Measurements from ENCODE around the gene TCF3. TPM values are rescaled to one million over a fixed set of nuclear protein-coding genes. Genes with fewer than 3 reads are reported as not detected.
"Not testable (repeated sequence)": the region's sequence is repeated elsewhere in the genome, so short reads cannot be mapped to it uniquely, and the experiment has no call there.

TCF3 gene
- total and polyA plus RNA-seq, 12 donors, result 8.5 to 96.0 (median 42.0) TPM

DNA sequence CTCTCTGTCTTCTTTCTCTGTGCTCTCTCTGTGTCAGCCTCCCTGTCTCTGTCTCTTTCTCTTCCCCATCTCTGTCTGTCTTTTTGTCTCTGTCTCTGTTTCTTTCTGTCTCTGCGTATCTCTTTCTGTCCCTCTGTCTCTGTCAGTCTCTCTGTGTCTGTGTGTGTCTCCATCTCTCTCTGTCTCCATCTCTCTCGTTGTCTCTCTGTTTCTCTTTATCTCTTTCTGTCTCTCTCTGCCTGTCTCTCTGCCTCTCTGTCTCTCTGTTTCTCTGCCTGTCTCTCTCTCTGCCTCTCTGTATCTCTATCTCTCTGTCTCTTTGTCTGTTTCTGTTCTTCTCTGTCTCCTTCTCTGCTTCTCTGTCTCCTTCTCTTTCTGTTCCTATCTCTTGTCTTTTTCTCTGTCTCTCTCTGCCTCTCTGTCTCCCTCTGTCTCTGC lies 15.7 kb upstream of the TCF3 start:
- Histone ChIP-seq H3K27ac (no peak overlapping the region), H3K4me3 (no peak overlapping the region), H3K36me3 (replicated peaks in 1 of 2) (no peaks in the 10 kb centered on the region), H3K4me1 (replicated peaks in 1 of 2) (peaks cover 0 to 6% of the 10 kb centered on the region in 2 donors), H3K9me3 (replicated peaks in 1 of 3) (no peaks in the 10 kb centered on the region), H3K27me3 (peaks cover 45% of the 10 kb centered on the region)
- TF ChIP-seq, protein P1, sequence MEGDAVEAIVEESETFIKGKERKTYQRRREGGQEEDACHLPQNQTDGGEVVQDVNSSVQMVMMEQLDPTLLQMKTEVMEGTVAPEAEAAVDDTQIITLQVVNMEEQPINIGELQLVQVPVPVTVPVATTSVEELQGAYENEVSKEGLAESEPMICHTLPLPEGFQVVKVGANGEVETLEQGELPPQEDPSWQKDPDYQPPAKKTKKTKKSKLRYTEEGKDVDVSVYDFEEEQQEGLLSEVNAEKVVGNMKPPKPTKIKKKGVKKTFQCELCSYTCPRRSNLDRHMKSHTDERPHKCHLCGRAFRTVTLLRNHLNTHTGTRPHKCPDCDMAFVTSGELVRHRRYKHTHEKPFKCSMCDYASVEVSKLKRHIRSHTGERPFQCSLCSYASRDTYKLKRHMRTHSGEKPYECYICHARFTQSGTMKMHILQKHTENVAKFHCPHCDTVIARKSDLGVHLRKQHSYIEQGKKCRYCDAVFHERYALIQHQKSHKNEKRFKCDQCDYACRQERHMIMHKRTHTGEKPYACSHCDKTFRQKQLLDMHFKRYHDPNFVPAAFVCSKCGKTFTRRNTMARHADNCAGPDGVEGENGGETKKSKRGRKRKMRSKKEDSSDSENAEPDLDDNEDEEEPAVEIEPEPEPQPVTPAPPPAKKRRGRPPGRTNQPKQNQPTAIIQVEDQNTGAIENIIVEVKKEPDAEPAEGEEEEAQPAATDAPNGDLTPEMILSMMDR (IDR thresholded peaks at IDR 0.05), result no peak
- no peak for TF ChIP-seq POLR2A (IDR thresholded peaks at IDR 0.05)
- intact Hi-C loops (cut with DNase I), result no loop called here
- WGBS, 4 donors, result 33 to 75% (median 39%) methylated on average over 2 of the region's 2 CpGs
- no peak for DNase-seq

GRCh38 chr19:1665565-1666047 lies 13.2 kb upstream of the TCF3 start:
- DNase-seq, result peak in 1 of 7 donors; percentile 16
- intact Hi-C loops (cut with DNase I), result no loop called here
- H3K4me3 ChIP-seq, result no peak overlapping the region
- no peaks in the 10 kb centered on the region for H3K9me3 ChIP-seq (replicated peaks in 1 of 3)
- 8 to 61% (median 60%) methylated on average over 2 to 12 of the region's 12 CpGs for WGBS, 4 donors
- H3K27me3 ChIP-seq, result peaks cover 24% of the 10 kb centered on the region
- no peaks in the 10 kb centered on the region for H3K4me1 ChIP-seq (replicated peaks in 1 of 2)
- TF ChIP-seq, protein P1 (IDR thresholded peaks at IDR 0.05), result no peak
- TF ChIP-seq POLR2A (IDR thresholded peaks at IDR 0.05), result no peak
- no peak overlapping the region for H3K27ac ChIP-seq
- H3K36me3 ChIP-seq (replicated peaks in 1 of 2), result no peaks in the 10 kb centered on the region

DNA sequence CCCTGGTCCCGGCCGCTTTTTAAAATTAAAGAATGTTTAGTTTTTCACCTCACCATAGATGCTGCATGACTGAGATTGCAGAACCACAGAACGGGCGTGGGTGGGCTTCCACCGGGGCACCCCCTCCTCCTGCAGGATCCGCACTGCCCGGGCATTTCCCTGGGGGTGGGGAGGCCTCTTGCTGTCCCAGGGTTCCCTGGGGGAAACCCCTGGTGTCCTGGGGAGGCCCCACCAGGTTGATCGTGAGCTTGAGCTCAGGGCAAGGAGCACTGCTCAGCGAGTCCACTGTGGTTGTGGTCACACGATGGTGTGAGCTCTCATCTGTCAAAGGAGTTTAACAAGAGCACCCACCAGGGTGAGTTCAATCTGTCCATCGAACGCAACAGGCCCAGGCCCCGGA lies 11.4 kb upstream of the TCF3 start:
- Histone ChIP-seq H3K27me3 (peaks cover 16% of the 10 kb centered on the region), H3K4me3 (no peak overlapping the region), H3K9me3 (replicated peaks in 1 of 3) (no peaks in the 10 kb centered on the region), H3K27ac (no peak overlapping the region), H3K4me1 (replicated peaks in 1 of 2) (no peaks in the 10 kb centered on the region), H3K36me3 (replicated peaks in 1 of 2) (no peaks in the 10 kb centered on the region)
- intact Hi-C loops (cut with DNase I), result no loop called here
- no peak for DNase-seq
- TF ChIP-seq, protein P1 (IDR thresholded peaks at IDR 0.05), result no peak
- no peak for TF ChIP-seq POLR2A (IDR thresholded peaks at IDR 0.05)
- 67 to 80% (median 73%) methylated on average over 10 to 13 of the region's 13 CpGs for WGBS, 4 donors

DNA sequence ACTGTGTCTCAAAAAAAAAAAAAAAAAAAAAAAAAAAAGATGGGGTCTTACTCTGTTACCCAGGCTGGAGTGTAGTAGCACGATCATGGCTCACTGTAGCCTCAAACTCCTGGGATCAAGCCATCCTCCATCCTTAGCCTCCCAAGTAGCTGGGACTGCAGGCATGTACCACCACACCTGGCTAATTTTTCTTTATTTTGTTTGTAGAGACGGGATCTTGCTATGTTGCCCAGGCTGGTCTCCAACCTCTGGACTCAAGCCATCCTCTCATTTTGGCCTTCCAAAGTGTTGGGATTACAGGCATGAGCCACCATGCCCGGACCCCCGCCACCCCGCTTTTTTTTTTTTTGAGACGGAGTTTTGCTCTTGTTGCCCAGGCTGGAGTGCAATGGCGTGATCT lies 10.8 kb upstream of the TCF3 start:
- H3K9me3 ChIP-seq (replicated peaks in 1 of 3); DNase-seq; intact Hi-C loops (cut with DNase I); H3K4me3 ChIP-seq; H3K4me1 ChIP-seq (replicated peaks in 1 of 2); H3K27ac ChIP-seq; H3K36me3 ChIP-seq (replicated peaks in 1 of 2); H3K27me3 ChIP-seq: not testable (repeated sequence)
- 81 to 91% (median 85%) methylated on average over 7 of the region's 7 CpGs for WGBS, 4 donors

GRCh38 chr19:1661995-1662394 lies 9.6 kb upstream of the TCF3 start:
- Histone ChIP-seq H3K9me3 (replicated peaks in 1 of 3) (no peaks in the 10 kb centered on the region), H3K4me1 (replicated peaks in 1 of 2) (no peaks in the 10 kb centered on the region), H3K27me3 (no peaks in the 10 kb centered on the region), H3K4me3 (no peak overlapping the region), H3K27ac (no peak overlapping the region), H3K36me3 (replicated peaks in 1 of 2) (no peaks in the 10 kb centered on the region)
- no peak for TF ChIP-seq POLR2A (IDR thresholded peaks at IDR 0.05)
- TF ChIP-seq, protein P1 (IDR thresholded peaks at IDR 0.05), result no peak
- intact Hi-C loops (cut with DNase I), result no loop called here
- DNase-seq, result no peak
- WGBS, 4 donors, result 89 to 96% (median 91%) methylated on average over 4 of the region's 4 CpGs

Data from adrenal gland (tissue), 12 donors.